Sigmoid colon (tissue), 4 donors: ENCODE measurements around the gene NTM.

ENCODE experiments used
- POLR2A ChIP-seq, 2 donors: fragments of 450-650 bp; IDR thresholded peaks; one replicate each; pipeline ENCODE4 v1.6.1; 2016; ENCODE audit warnings: antibody characterized with exemption in 2 of 2, mild to moderate bottlenecking in 2 of 2, moderate library complexity in 2 of 2
- POLR2AphosphoS5 ChIP-seq, 4 donors: sonication (generic); formaldehyde crosslinking; IDR thresholded peaks; one replicate each; pipeline ENCODE4 v1.6.1; 2017; ENCODE audit warnings: antibody characterized with exemption in 4 of 4
- TF ChIP-seq, protein P1 (sequence below), 4 experiments: fragments of 450-650 bp in 3 of 4; fragments of 200-600 bp in 1 of 4; IDR thresholded peaks; one replicate each; pipeline ENCODE4 v1.5.1; 2016 to 2019; ENCODE audit warnings: antibody characterized with exemption in 4 of 4, mild to moderate bottlenecking in 3 of 4, moderate library complexity in 2 of 4

DNA sequence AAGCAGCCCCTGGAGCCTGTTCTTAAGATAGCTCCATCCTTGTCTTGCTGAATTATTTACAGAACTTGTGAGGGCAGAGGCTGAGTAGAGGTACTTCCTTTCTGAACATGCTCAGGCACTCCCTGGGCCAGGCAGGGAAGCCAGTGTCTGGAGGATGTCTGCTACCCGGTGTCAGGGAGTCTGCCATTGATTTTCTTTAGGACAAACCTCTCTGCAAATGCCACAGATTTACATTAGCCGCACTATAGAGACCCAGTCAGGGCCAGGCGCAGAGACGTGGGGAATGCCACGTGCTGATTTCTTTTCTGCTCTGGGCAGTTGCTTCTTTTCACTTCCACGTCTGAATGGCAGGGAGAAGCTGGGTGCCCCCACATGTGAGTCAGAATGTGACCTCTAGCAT, 585.5 kb downstream of the NTM start:
- TF ChIP-seq, protein P1, sequence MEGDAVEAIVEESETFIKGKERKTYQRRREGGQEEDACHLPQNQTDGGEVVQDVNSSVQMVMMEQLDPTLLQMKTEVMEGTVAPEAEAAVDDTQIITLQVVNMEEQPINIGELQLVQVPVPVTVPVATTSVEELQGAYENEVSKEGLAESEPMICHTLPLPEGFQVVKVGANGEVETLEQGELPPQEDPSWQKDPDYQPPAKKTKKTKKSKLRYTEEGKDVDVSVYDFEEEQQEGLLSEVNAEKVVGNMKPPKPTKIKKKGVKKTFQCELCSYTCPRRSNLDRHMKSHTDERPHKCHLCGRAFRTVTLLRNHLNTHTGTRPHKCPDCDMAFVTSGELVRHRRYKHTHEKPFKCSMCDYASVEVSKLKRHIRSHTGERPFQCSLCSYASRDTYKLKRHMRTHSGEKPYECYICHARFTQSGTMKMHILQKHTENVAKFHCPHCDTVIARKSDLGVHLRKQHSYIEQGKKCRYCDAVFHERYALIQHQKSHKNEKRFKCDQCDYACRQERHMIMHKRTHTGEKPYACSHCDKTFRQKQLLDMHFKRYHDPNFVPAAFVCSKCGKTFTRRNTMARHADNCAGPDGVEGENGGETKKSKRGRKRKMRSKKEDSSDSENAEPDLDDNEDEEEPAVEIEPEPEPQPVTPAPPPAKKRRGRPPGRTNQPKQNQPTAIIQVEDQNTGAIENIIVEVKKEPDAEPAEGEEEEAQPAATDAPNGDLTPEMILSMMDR (IDR thresholded peaks at IDR 0.05), result no peak
- no peak for TF ChIP-seq POLR2AphosphoS5 (IDR thresholded peaks at IDR 0.05)
- TF ChIP-seq POLR2A (IDR thresholded peaks at IDR 0.05), result no peak
